ENCODE data around the gene TFCP2. TPM values are rescaled to one million over a fixed set of nuclear protein-coding genes. Genes with fewer than 3 reads are reported as not detected.

TFCP2 gene
- total and polyA plus RNA-seq, 7 donors: 7.8 to 24.6 (median 16.4) TPM

- H3K4me1 ChIP-seq: peaks cover 16% of the 10 kb centered on the region
- H3K27ac ChIP-seq: peak overlapping the region; percentile 92
- WGBS, 3 donors: 32 to 37% (median 36%) methylated on average over 10 of the region's 10 CpGs
- H3K36me3 ChIP-seq (ENCODE audit: insufficient read depth in 1 of 2, low read depth in 1 of 2): peaks cover 0 to 6% of the 10 kb centered on the region in 2 donors
- no peak for DNase-seq
- peak overlapping the region; percentile 75 for H3K4me3 ChIP-seq
- peak; percentile 28 to 49 (median 40) for ATAC-seq
- intact Hi-C loops (cut with DNase I): loop anchor here (1.0 to 5.0 kb wide), 4 partner anchors 20 to 46 kb away; partner anchors contain the start of genes DAZAP2 (in 2 of the 2) and TFCP2 (in 2 of the 2)
- H3K9me3 ChIP-seq: no peaks in the 10 kb centered on the region
- no peaks in the 10 kb centered on the region for H3K27me3 ChIP-seq (ENCODE audit: insufficient read depth in 3 of 3, low read length in 2 of 3)
- TF ChIP-seq CTCF (IDR thresholded peaks at IDR 0.05): no peak
Measured at GRCh38 chr12:51218607-51219161, 45.7 kb upstream of the TFCP2 start.

- TF ChIP-seq CTCF (IDR thresholded peaks at IDR 0.05): peak; percentile 48
- Histone ChIP-seq H3K9me3 (no peaks in the 10 kb centered on the region), H3K4me1 (peaks cover 16% of the 10 kb centered on the region), H3K27me3 (ENCODE audit: insufficient read depth in 3 of 3, low read length in 2 of 3) (no peaks in the 10 kb centered on the region), H3K27ac (peak within 1 kb of the TSS; percentile 92), H3K36me3 (ENCODE audit: insufficient read depth in 1 of 2, low read depth in 1 of 2) (peaks cover 0 to 8% of the 10 kb centered on the region in 2 donors), H3K4me3 (peak within 1 kb of the TSS; percentile 75)
- ATAC-seq (peak; percentile 93 to 94 (median 93)), DNase-seq (peak; percentile 81 to 91)
- intact Hi-C loops (cut with DNase I): loop anchor here (1.0 to 5.0 kb wide), 4 partner anchors 20 to 46 kb away; partner anchors contain the start of genes DAZAP2 (in 2 of the 2) and TFCP2 (in 2 of the 2)
- 1% methylated on average over 22 to 35 of the region's 35 CpGs for WGBS, 3 donors
Measured at GRCh38 chr12:51217968-51218606, 45.2 kb upstream of the TFCP2 start, which contains the start of gene POU6F1. Gene POU6F1, minus strand, starts transcription at chr12:51218062. Its CDS starts 11,226 bp downstream, at chr12:51206836.

- Histone ChIP-seq H3K4me3 (peak overlapping the region; percentile 75), H3K4me1 (peaks cover 16% of the 10 kb centered on the region), H3K9me3 (no peaks in the 10 kb centered on the region), H3K27me3 (ENCODE audit: insufficient read depth in 3 of 3, low read length in 2 of 3) (no peaks in the 10 kb centered on the region), H3K27ac (peak overlapping the region; percentile 92), H3K36me3 (ENCODE audit: insufficient read depth in 1 of 2, low read depth in 1 of 2) (peaks cover 0 to 8% of the 10 kb centered on the region in 2 donors)
- intact Hi-C loops (cut with DNase I): loop anchor here in 1 of 2 donors (5.0 kb wide), 1 partner anchor 45 kb away; the partner anchor contains the start of gene TFCP2
- peak; percentile 14 for TF ChIP-seq CTCF (IDR thresholded peaks at IDR 0.05)
- WGBS, 3 donors: 0 to 1% (median 0%) methylated on average over 58 to 81 of the region's 81 CpGs
- ATAC-seq (peak; percentile 63 to 74 (median 72)), DNase-seq (peak; percentile 61 to 86)
Measured at GRCh38 chr12:51217133-51217967, 44.4 kb upstream of the TFCP2 start.

GRCh38 chr12:51216642-51217041, 43.7 kb upstream of the TFCP2 start:
- intact Hi-C loops (cut with DNase I): loop anchor here in 1 of 2 donors (5.0 kb wide), 1 partner anchor 44 kb away; the partner anchor contains the start of gene TFCP2
- peak overlapping the region; percentile 92 for H3K27ac ChIP-seq
- ATAC-seq: no peak
- H3K36me3 ChIP-seq (ENCODE audit: insufficient read depth in 1 of 2, low read depth in 1 of 2): peaks cover 0 to 8% of the 10 kb centered on the region in 2 donors
- no peaks in the 10 kb centered on the region for H3K27me3 ChIP-seq (ENCODE audit: insufficient read depth in 3 of 3, low read length in 2 of 3)
- peaks cover 16% of the 10 kb centered on the region for H3K4me1 ChIP-seq
- peak overlapping the region; percentile 75 for H3K4me3 ChIP-seq
- WGBS, 3 donors: 17 to 32% (median 22%) methylated on average over 7 of the region's 7 CpGs
- no peak for TF ChIP-seq CTCF (IDR thresholded peaks at IDR 0.05)
- no peaks in the 10 kb centered on the region for H3K9me3 ChIP-seq
- DNase-seq: no peak

All from psoas muscle (tissue), 8 donors.